Liver (tissue), 9 donors: ENCODE results near the gene SEZ6L. TPM values are rescaled to one million over a fixed set of nuclear protein-coding genes. Genes with fewer than 3 reads are reported as not detected.

ENCODE experiments used
- DNase-seq: peaks from one replicate; pipeline ENCODE4 v3.0.0-alpha.2; 2017; ENCODE audit warnings: low spot score
- H3K27ac ChIP-seq, 2 donors: one replicate each; pipeline ENCODE4 v1.7.0; 2013; ENCODE audit warnings: inconsistent platforms in 2 of 2, low read length in 2 of 2, control low read depth in 1 of 2, low read depth in 1 of 2, mild to moderate bottlenecking in 1 of 2
- H3K27me3 ChIP-seq, 4 donors: one replicate each; pipeline versions ENCODE4 v1.6.1 to v1.7.0; 2013; ENCODE audit warnings: low read length in 3 of 4, inconsistent platforms in 1 of 4, mild to moderate bottlenecking in 1 of 4, moderate library complexity in 1 of 4; ENCODE audit not compliant: control insufficient read depth in 4 of 4, insufficient read depth in 4 of 4
- H3K36me3 ChIP-seq, 4 donors: one replicate each; pipeline versions ENCODE4 v1.6.1 to v1.7.0; 2013; ENCODE audit warnings: low read length in 3 of 4, mild to moderate bottlenecking in 3 of 4, low read depth in 1 of 4, moderate library complexity in 1 of 4; ENCODE audit not compliant: control insufficient read depth in 4 of 4, insufficient read depth in 3 of 4
- H3K4me1 ChIP-seq, 4 donors: one replicate each; pipeline versions ENCODE4 v1.6.1 to v1.7.0; 2013; ENCODE audit warnings: low read length in 3 of 4, mild to moderate bottlenecking in 3 of 4, moderate library complexity in 1 of 4; ENCODE audit not compliant: control insufficient read depth in 4 of 4, insufficient read depth in 4 of 4
- H3K4me3 ChIP-seq, 3 donors: one replicate each; pipeline versions ENCODE4 v1.6.1 to v1.7.0; 2013; ENCODE audit warnings: low read length in 3 of 3, control low read depth in 1 of 3, low read depth in 1 of 3, mild to moderate bottlenecking in 1 of 3
- H3K9ac ChIP-seq, 2 donors: one replicate each; pipeline ENCODE4 v1.7.0; 2013; ENCODE audit warnings: low read length in 2 of 2, mild to moderate bottlenecking in 2 of 2, moderate library complexity in 2 of 2, control low read depth in 1 of 2, low read depth in 1 of 2
- H3K9me3 ChIP-seq, 4 donors: one replicate each; pipeline versions ENCODE4 v1.6.1 to v1.7.0; 2013; ENCODE audit warnings: low read length in 3 of 4; ENCODE audit not compliant: control insufficient read depth in 4 of 4
- ATF3 ChIP-seq: IDR thresholded peaks from 2 replicates; pipeline ENCODE4 v1.6.1; 2016; ENCODE audit warnings: antibody characterized with exemption
- CTCF ChIP-seq: fragments of 150-350 bp; IDR thresholded peaks from 2 replicates; pipeline ENCODE4 v1.5.1; 2017; ENCODE audit warnings: improper control_type of control experiment, low read depth, low read length; ENCODE audit not compliant: missing input control
- EGR1 ChIP-seq, 2 donors: IDR thresholded peaks; 2 replicates each; pipeline ENCODE4 v1.6.1; 2016 to 2018; ENCODE audit warnings: antibody characterized with exemption in 2 of 2, low read depth in 2 of 2
- FOXA1 ChIP-seq: IDR thresholded peaks from 2 replicates; pipeline ENCODE4 v1.6.1; 2016; ENCODE audit warnings: antibody characterized with exemption
- GABPA ChIP-seq, 2 donors: IDR thresholded peaks in 1 of 2; conservative IDR thresholded peaks in 1 of 2; 2 replicates each; pipeline ENCODE4 v1.6.1; 2016; ENCODE audit warnings: antibody characterized with exemption in 2 of 2, mild to moderate bottlenecking in 1 of 2, moderate library complexity in 1 of 2
- HNF4A ChIP-seq, 2 donors: conservative IDR thresholded peaks; 2 replicates each; pipeline ENCODE4 v1.6.1; 2016; ENCODE audit warnings: antibody characterized with exemption in 2 of 2, mild to moderate bottlenecking in 2 of 2
- HNF4G ChIP-seq: IDR thresholded peaks from 2 replicates; pipeline ENCODE4 v1.6.1; 2016; ENCODE audit warnings: antibody characterized with exemption
- JUND ChIP-seq, 2 donors: IDR thresholded peaks; 2 replicates each; pipeline ENCODE4 v1.6.1; 2016; ENCODE audit warnings: antibody characterized with exemption in 2 of 2
- RXRA ChIP-seq, 2 donors: IDR thresholded peaks; 2 replicates each; pipeline ENCODE4 v1.6.1; 2017 to 2018; ENCODE audit warnings: antibody characterized with exemption in 2 of 2, mild to moderate bottlenecking in 1 of 2
- SP1 ChIP-seq: IDR thresholded peaks from 2 replicates; pipeline ENCODE4 v1.6.1; 2018; ENCODE audit warnings: antibody characterized with exemption, mild to moderate bottlenecking
- TAF1 ChIP-seq: conservative IDR thresholded peaks from 2 replicates; pipeline ENCODE4 v1.6.1; 2016; ENCODE audit warnings: antibody characterized with exemption, mild to moderate bottlenecking
- YY1 ChIP-seq: IDR thresholded peaks from 2 replicates; pipeline ENCODE4 v1.6.1; 2016; ENCODE audit warnings: antibody characterized with exemption, mild to moderate bottlenecking
- WGBS: extraction: QIAGEN DNeasy Blood & Tissue Kit; methylation state at CpG from one replicate; pipeline ENCODE4 v1.1.7; 2013; 5-methylcytosine and 5-hydroxymethylcytosine counted together
- polyA plus RNA-seq, 2 donors: library from polyadenylated mRNA; stranded (reverse) in 1 of 2; unstranded in 1 of 2; fragments of 200-250 nt in 1 of 2; fragments of >200 nt in 1 of 2; fragmentation: Nextera tagmentation in 1 of 2; extraction: Ambion mirVana in 1 of 2; gene quantifications; one replicate each; pipeline versions ENCODE4 v1.2.1 to v1.2.3, GENCODE V29; 2013 to 2015
- total RNA-seq, 2 donors: library from RNA; depleted of rRNA; stranded (reverse); fragments of >200 nt; gene quantifications; one replicate each; pipeline ENCODE4 v1.2.3, GENCODE V29; 2014
- TF ChIP-seq, protein P1 (sequence below): IDR thresholded peaks from 2 replicates; pipeline ENCODE4 v1.6.1; 2016; ENCODE audit warnings: antibody characterized with exemption
- donor health status: healthy.
- donor health status: healthy.
- donor health status: healthy.
- donor health status: healthy.
- donor health status: healthy.

Gene SEZ6L
- total and polyA plus RNA-seq, 4 donors = under 0.01 to 0.70 (median 0.08) TPM; not detected in 1

GRCh38 chr22:26374391-26375026 lies 205.2 kb downstream of the SEZ6L start:
- Histone ChIP-seq H3K36me3 (no peaks in the 10 kb centered on the region), H3K4me1 (no peaks in the 10 kb centered on the region), H3K27ac (no peak overlapping the region), H3K4me3 (no peak overlapping the region), H3K27me3 (peaks cover 0 to 21% (median 4%) of the 10 kb centered on the region in 4 donors), H3K9me3 (peaks cover 0 to 3% (median under 1%) of the 10 kb centered on the region in 4 donors), H3K9ac (no peak overlapping the region)
- no peak for TF ChIP-seq EGR1 (IDR thresholded peaks at IDR 0.05; ENCODE audit: low read depth in 2 of 2)
- TF ChIP-seq FOXA1 = no peak
- no peak for TF ChIP-seq GABPA (IDR thresholded peaks at IDR 0.05 in 1 of 2, conservative IDR thresholded peaks at IDR 0.05 in 1 of 2)
- no peak for TF ChIP-seq HNF4G
- TF ChIP-seq, protein P1, sequence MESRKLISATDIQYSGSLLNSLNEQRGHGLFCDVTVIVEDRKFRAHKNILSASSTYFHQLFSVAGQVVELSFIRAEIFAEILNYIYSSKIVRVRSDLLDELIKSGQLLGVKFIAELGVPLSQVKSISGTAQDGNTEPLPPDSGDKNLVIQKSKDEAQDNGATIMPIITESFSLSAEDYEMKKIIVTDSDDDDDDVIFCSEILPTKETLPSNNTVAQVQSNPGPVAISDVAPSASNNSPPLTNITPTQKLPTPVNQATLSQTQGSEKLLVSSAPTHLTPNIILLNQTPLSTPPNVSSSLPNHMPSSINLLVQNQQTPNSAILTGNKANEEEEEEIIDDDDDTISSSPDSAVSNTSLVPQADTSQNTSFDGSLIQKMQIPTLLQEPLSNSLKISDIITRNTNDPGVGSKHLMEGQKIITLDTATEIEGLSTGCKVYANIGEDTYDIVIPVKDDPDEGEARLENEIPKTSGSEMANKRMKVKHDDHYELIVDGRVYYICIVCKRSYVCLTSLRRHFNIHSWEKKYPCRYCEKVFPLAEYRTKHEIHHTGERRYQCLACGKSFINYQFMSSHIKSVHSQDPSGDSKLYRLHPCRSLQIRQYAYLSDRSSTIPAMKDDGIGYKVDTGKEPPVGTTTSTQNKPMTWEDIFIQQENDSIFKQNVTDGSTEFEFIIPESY = no peak
- DNase-seq = no peak
- WGBS = 47% methylated on average over 10 of the region's 10 CpGs

GRCh38 chr22:26377170-26377830 lies 208.0 kb downstream of the SEZ6L start:
- no peak for DNase-seq
- Histone ChIP-seq H3K27ac (no peak overlapping the region), H3K27me3 (peaks cover 0 to 21% (median 3%) of the 10 kb centered on the region in 4 donors), H3K4me1 (no peaks in the 10 kb centered on the region), H3K9me3 (peaks cover 0 to 6% (median 1%) of the 10 kb centered on the region in 4 donors), H3K9ac (no peak overlapping the region), H3K4me3 (no peak overlapping the region), H3K36me3 (no peaks in the 10 kb centered on the region)
- no peak for TF ChIP-seq TAF1
- TF ChIP-seq JUND (IDR thresholded peaks at IDR 0.05) = no peak
- TF ChIP-seq SP1 = no peak
- TF ChIP-seq GABPA (IDR thresholded peaks at IDR 0.05 in 1 of 2, conservative IDR thresholded peaks at IDR 0.05 in 1 of 2) = no peak
- no peak for TF ChIP-seq RXRA (IDR thresholded peaks at IDR 0.05)
- no peak for TF ChIP-seq CTCF
- no peak for TF ChIP-seq EGR1 (IDR thresholded peaks at IDR 0.05; ENCODE audit: low read depth in 2 of 2)
- TF ChIP-seq, protein P1 = no peak
- TF ChIP-seq ATF3 = no peak
- TF ChIP-seq YY1 = no peak
- TF ChIP-seq HNF4A (conservative IDR thresholded peaks at IDR 0.05) = no peak
- 28% methylated on average over 15 of the region's 15 CpGs for WGBS
